Measurements from ENCODE around the gene USP34.

DNA sequence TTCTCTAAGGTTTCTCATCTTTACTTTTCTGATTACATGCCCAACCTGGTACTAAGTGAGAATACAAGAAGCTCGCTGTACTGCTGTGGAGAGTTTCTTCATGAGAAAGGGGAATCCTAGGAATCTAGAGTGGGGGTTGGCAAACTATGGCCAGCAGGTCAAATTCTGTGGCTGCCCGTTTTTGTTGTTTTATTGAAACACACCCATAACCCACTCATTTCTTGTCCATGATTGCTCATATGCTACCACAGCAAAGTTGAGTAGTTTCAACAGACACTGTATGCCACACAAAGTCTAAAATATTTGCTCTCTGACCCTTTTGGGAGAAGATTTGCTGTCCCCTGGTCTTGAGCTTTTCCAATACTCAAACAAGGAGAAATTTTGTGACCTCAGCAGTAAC is 250.1 kb downstream of the USP34 start:
- TF ChIP-seq YY1 (IDR thresholded peaks at IDR 0.05; ENCODE audit: insufficient read depth, insufficient read length) = no peak
- no peak for TF ChIP-seq ZNF274 (IDR thresholded peaks at IDR 0.05; ENCODE audit: low read depth, low read length)

Data from NT2/D1 (cell line).